RWPE2 (cell line): ENCODE measurements around the gene SERPINB3.
"Not testable (repeated sequence)": the region's sequence is repeated elsewhere in the genome, so short reads cannot be mapped to it uniquely, and the experiment has no call there.

ENCODE experiments used
- ATAC-seq: fragments of 200-7000 bp; cut with Tn5 transposase; 3 replicates; pipeline ENCODE4 v1.9.1; 2021; ENCODE audit warnings: low read depth
- DNase-seq: peaks from one replicate; pipeline ENCODE4 v3.0.0-alpha.2; 2020; ENCODE audit warnings: low spot score
- H3K27ac ChIP-seq: fragments of 450-650 bp; 2 replicates; pipeline ENCODE4 v1.5.1; 2017; ENCODE audit warnings: mild to moderate bottlenecking; ENCODE audit not compliant: poor library complexity, severe bottlenecking
- H3K27me3 ChIP-seq: fragments of 250-450 bp; sonication (Bioruptor Pico); 2 replicates; pipeline ENCODE4 v1.5.1; 2021; ENCODE audit warnings: mild to moderate bottlenecking, moderate library complexity; ENCODE audit not compliant: insufficient read depth, poor library complexity, severe bottlenecking
- H3K36me3 ChIP-seq: fragments of 250-450 bp; sonication (Bioruptor Pico); 2 replicates; pipeline ENCODE4 v1.5.1; 2020; ENCODE audit warnings: low read depth, mild to moderate bottlenecking, moderate library complexity
- H3K4me1 ChIP-seq: fragments of 250-450 bp; sonication (Bioruptor Pico); 2 replicates; pipeline ENCODE4 v1.5.1; 2021; ENCODE audit warnings: mild to moderate bottlenecking, moderate library complexity; ENCODE audit not compliant: insufficient read depth, poor library complexity, severe bottlenecking
- H3K4me3 ChIP-seq: fragments of 250-450 bp; sonication (Bioruptor Pico); 2 replicates; pipeline ENCODE4 v1.5.1; 2021; ENCODE audit warnings: mild to moderate bottlenecking, moderate library complexity; ENCODE audit not compliant: severe bottlenecking
- H3K9me3 ChIP-seq: fragments of 250-450 bp; sonication (Bioruptor Pico); 2 replicates; pipeline ENCODE4 v1.5.1; 2021; ENCODE audit warnings: mild to moderate bottlenecking, moderate library complexity; ENCODE audit not compliant: severe bottlenecking
- CTCF ChIP-seq: fragments of 450-650 bp; IDR thresholded peaks from one replicate; pipeline ENCODE4 v1.5.1; 2017; ENCODE audit warnings: mild to moderate bottlenecking, moderate library complexity; ENCODE audit not compliant: poor library complexity, severe bottlenecking

The SERPINB3 gene

DNA sequence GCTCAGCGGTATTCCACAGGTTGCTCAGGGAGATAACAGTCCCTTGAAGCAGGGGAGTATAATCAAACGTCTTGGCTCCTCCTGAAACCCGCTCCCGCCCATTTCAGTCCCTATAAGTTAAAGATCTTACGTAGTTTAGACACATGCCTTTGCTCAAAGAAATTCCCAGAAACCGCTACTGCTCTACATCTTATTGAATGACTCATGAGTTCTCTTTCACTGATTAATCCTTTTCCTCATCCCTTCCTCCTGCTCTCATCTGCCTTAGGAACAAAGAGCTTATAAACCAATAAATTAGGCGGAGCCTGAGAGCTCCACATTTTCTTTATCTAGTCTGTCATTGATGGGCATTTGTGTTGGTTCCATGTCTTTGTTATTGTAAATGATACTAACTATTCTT, 13.5 kb downstream of the SERPINB3 start:
- no peak for DNase-seq
- TF ChIP-seq CTCF: no peak
- Histone ChIP-seq H3K27me3 (no peaks in the 10 kb centered on the region), H3K9me3 (no peaks in the 10 kb centered on the region), H3K36me3 (no peaks in the 10 kb centered on the region), H3K27ac (no peak overlapping the region), H3K4me3 (no peak overlapping the region), H3K4me1 (peaks cover 7% of the 10 kb centered on the region)
- no peak for ATAC-seq

GRCh38 chr18:63646936-63647335, 14.8 kb downstream of the SERPINB3 start:
- Histone ChIP-seq H3K36me3 (no peaks in the 10 kb centered on the region), H3K4me3 (no peak overlapping the region), H3K9me3 (no peaks in the 10 kb centered on the region), H3K27ac (no peak overlapping the region), H3K27me3 (no peaks in the 10 kb centered on the region), H3K4me1 (peaks cover 7% of the 10 kb centered on the region)
- TF ChIP-seq CTCF: no peak
- ATAC-seq (no peak), DNase-seq (no peak)

DNA sequence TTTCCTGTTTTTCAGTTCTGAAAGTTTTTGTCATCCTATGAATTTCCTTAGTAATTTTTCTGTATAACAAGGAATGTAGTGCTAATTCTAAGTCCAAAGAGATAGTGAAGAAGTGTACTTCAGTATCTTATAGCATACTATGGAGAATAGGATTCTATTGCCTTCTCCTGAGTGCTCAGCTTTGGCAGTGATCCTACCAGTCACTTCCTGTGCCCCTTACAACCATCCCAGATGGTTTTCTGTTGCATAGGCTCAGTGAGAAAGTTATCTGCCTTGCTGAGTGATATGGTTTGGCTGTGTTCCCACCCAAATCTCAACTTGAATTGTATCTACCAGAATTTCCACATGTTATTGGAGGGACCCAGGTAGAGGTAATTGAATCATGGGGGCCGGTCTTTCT, 17.0 kb downstream of the SERPINB3 start:
- H3K9me3 ChIP-seq, DNase-seq, H3K27me3 ChIP-seq, H3K4me3 ChIP-seq, H3K27ac ChIP-seq, H3K36me3 ChIP-seq: not testable (repeated sequence)
- peak; percentile 41; the same call in 2 of the 3 replicates for ATAC-seq
- peaks cover 11% of the 10 kb centered on the region for H3K4me1 ChIP-seq

DNA sequence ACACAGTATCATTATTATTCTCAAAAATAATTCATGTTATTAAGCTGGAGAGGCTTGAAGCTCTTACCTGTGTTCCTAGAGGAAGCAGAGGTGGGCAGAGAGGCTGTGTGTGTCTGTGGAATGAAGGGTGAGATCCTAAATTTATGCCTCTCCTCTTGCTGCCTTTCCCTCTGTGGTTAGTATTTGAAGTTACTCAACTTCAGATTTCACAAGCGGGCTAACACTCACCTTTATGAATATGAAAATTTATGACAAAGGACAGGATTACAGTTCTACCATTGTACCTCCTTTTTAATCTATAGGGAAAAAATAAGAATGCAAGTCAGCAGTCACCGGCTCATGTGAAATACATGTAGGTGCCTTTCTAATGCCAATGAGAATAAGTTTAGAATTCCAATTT, 17.6 kb downstream of the SERPINB3 start, which contains the start of gene SERPINB4:
TSS of gene SERPINB4 (minus strand) at position 115 of the 400 bp plus-strand sequence. CDS start 679 bp downstream, outside the sequence.
- H3K36me3 ChIP-seq, H3K27ac ChIP-seq, H3K9me3 ChIP-seq, H3K27me3 ChIP-seq, H3K4me3 ChIP-seq, DNase-seq: not testable (repeated sequence)
- ATAC-seq: peak; percentile 60
- H3K4me1 ChIP-seq: peaks cover 14% of the 10 kb centered on the region

DNA sequence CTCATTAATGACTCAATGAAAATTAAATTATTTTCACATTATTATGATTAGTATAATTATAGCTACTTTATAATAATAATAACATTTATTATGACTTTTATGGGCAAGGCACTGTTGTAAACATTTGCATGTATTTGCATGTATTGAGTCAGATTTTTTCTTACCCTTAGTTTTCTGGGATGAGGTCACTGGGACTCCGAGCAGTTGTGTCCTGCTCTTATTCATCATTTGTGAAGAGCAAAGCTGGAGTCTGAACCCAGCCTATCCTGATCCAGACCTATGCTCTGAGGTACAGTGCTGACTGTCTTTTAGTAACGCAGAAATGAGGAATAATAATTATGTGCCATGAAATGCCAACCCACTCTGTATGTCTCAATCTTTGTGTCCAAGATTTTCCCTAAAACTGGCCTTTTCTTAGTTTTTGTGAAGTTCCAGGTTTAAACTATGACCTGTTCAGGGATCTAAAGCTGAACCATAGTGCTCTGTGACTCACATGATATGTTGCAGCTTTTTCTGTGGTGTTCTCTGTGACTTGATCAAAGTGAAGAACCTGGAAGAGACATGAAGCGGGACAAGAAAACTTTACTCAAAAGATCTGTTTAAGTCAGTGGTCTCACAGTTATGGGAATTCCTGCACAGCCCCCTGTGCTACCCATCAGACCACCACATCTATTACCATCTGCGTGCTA, 18.9 kb downstream of the SERPINB3 start:
- not testable (repeated sequence) for H3K27me3 ChIP-seq, H3K9me3 ChIP-seq, H3K27ac ChIP-seq, H3K36me3 ChIP-seq, DNase-seq, H3K4me3 ChIP-seq
- H3K4me1 ChIP-seq: peaks cover 12% of the 10 kb centered on the region
- peak; percentile 55 for ATAC-seq

- DNase-seq, H3K9me3 ChIP-seq, H3K4me3 ChIP-seq, H3K27me3 ChIP-seq, H3K36me3 ChIP-seq: not testable (repeated sequence)
- Histone ChIP-seq H3K27ac (peak overlapping the region; percentile 36), H3K4me1 (peaks cover 12% of the 10 kb centered on the region)
- peak; percentile 86 for ATAC-seq
Observed at GRCh38 chr18:63641157-63641680, 20.5 kb downstream of the SERPINB3 start.

DNA sequence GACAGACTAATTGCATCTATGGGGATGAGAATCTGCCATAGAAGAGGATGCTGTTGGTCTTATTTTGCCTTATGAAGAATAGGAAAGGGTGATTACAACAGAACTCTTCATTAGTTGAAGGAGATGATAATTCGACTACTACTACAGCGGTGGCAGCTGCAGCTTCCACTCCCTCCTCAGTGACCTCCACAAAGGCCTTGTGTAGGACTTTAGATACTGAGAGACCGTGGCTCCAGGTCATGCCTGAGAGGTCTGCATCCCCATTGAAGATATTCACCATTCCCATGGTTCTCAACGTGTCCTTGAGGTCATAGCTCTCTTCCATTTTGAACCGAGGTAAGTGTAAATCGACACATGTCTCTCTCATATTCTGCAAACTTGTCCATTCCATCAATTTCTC, 24.0 kb downstream of the SERPINB3 start:
- TF ChIP-seq CTCF: no peak
- Histone ChIP-seq H3K36me3 (no peaks in the 10 kb centered on the region), H3K27me3 (no peaks in the 10 kb centered on the region), H3K27ac (no peak overlapping the region), H3K4me1 (peaks cover 12% of the 10 kb centered on the region), H3K9me3 (no peaks in the 10 kb centered on the region), H3K4me3 (no peak overlapping the region)
- ATAC-seq (no peak), DNase-seq (no peak)
